H1 (cell line): ENCODE data around the gene ZC3H7B.

Experiments
- EZH2 ChIP-seq: fragments of 200-600 bp; sonication (generic); IDR thresholded peaks from 2 replicates; pipeline ENCODE4 v1.7.1; 2012; ENCODE audit warnings: low read depth, mild to moderate bottlenecking, moderate library complexity, low read length, inconsistent platforms; ENCODE audit not compliant: severe bottlenecking
- POLR2A ChIP-seq, 2 experiments: IDR thresholded peaks; 1 replicate in 1 of 2; 2 replicates in 1 of 2; pipeline ENCODE4 v1.6.1; 2011; ENCODE audit warnings: low read depth in 2 of 2, low read length in 2 of 2, mild to moderate bottlenecking in 2 of 2; ENCODE audit errors: control extremely low read depth in 1 of 2
- POLR2AphosphoS5 ChIP-seq: IDR thresholded peaks from 2 replicates; pipeline ENCODE4 v1.6.1; 2011; ENCODE audit warnings: low read depth, low read length
- SP1 ChIP-seq: IDR thresholded peaks from 2 replicates; pipeline ENCODE4 v1.6.1; 2011; ENCODE audit warnings: low read depth, low read length
- TAF1 ChIP-seq: IDR thresholded peaks from 2 replicates; pipeline ENCODE4 v1.6.1; 2011; ENCODE audit warnings: mild to moderate bottlenecking, low read depth, low read length
- TF ChIP-seq, protein P1 (sequence below), 3 experiments: IDR thresholded peaks; 1 replicate in 2 of 3; 2 replicates in 1 of 3; pipeline versions ENCODE4 v1.5.1 to v1.6.1; 2011; ENCODE audit warnings: low read length in 3 of 3, mild to moderate bottlenecking in 3 of 3, inconsistent platforms in 2 of 3, low read depth in 1 of 3, moderate library complexity in 1 of 3; ENCODE audit not compliant: insufficient read depth in 1 of 3; ENCODE audit errors: control extremely low read depth in 1 of 3

DNA sequence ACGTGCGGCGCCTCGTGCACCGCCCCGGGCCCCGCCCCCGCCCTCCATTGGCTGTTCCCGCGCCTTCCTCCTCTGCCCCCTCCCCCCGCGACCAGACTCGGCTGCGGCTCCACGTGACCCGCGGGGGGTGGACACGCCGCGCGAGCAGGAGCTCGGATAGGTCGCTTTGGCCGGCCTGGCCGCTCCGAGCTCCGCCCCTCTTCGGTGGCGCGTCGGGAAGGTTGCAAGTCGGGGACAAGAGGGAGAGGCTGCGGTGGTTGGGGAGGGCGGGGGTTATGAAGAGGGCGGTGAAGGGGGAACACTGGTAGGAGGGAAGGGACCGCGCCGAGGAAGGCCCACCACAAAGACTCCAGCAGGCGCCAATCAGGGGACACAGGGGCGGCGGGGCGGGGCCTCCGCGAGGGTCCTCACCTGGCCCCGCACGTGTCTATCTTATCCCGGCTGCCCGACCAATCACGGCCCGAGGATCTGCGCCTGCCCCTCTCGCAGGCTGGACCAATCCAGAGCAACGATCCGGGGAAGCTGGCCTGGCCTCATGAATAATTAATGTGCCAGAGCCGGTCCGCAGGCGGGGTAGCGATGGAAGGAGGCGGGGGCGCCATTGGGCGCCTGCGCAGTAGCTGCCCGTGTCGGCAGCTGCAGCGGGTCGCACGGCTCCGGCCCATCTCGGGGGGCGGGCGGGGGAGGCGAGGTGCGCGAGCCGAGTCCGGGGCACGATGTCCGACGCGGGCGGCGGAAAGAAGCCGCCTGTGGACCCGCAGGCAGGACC is 80.2 kb downstream of the ZC3H7B start, which contains the start of gene TEF:
- TF ChIP-seq, protein P1, sequence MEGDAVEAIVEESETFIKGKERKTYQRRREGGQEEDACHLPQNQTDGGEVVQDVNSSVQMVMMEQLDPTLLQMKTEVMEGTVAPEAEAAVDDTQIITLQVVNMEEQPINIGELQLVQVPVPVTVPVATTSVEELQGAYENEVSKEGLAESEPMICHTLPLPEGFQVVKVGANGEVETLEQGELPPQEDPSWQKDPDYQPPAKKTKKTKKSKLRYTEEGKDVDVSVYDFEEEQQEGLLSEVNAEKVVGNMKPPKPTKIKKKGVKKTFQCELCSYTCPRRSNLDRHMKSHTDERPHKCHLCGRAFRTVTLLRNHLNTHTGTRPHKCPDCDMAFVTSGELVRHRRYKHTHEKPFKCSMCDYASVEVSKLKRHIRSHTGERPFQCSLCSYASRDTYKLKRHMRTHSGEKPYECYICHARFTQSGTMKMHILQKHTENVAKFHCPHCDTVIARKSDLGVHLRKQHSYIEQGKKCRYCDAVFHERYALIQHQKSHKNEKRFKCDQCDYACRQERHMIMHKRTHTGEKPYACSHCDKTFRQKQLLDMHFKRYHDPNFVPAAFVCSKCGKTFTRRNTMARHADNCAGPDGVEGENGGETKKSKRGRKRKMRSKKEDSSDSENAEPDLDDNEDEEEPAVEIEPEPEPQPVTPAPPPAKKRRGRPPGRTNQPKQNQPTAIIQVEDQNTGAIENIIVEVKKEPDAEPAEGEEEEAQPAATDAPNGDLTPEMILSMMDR (IDR thresholded peaks at IDR 0.05; ENCODE audit: control extremely low read depth in 1 of 3, insufficient read depth in 1 of 3, low read depth in 1 of 3, low read length in 3 of 3): no peak
- TF ChIP-seq POLR2A (IDR thresholded peaks at IDR 0.05; ENCODE audit: control extremely low read depth in 1 of 2, low read depth in 2 of 2, low read length in 2 of 2): peak; percentile 24 to 54
- no peak for TF ChIP-seq EZH2
- TF ChIP-seq SP1: no peak
- peak; percentile 55 for TF ChIP-seq TAF1
- TF ChIP-seq POLR2AphosphoS5: 0 out of 2 replicates have a peak, but pooled peaks have one; percentile 42
